ENCODE measurements around the gene MISP.

The MISP gene

DNA sequence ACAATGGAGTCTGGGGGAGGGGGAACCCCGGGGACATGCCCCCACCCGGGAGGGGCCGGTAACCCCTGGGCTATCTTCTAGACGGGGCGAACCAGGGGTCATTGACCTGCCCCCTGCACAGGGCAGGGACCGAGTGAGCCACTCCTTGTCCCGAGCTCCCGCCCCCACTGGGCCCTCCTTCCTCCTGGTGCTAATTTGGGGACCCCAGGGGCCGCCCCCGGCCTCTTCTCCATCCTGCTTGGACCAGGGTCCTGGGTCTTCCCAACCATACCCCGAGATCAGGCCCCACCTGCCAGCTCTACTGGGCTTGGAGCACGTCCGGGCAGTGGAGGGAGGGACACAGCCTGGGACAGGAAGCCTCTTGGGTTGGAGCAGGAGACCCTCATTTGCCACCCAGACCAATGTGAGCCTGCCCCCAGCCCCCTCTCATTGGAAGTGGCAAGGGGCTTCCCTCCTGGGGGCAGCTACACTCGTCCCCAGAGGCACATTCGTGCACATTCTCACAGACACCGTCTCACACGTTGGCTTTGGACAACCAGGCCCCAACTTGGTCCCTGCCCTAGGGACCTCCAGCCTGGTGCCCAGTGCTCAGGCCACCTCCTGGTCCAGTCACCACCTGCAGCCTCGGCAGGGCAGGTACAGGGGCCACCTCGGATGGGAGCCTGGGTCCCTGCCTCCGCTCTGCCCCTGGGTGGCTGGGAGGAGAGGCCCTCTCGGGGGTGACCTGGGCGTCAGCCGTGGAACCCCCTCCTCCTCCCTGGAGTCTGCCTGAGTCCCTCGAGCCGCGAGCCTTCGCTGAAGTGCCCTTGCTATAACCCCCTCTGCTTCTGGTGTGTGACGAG is 3.3 kb upstream of the MISP start:
- FAIRE-seq: no peak

GRCh38 chr19:748274-748598 is 2.7 kb upstream of the MISP start:
- FAIRE-seq: no peak

- FAIRE-seq: no peak
Observed at GRCh38 chr19:749811-750210, 1.1 kb upstream of the MISP start.

- FAIRE-seq: no peak
Observed at GRCh38 chr19:751501-752341, 809 bp downstream of the MISP start.

DNA sequence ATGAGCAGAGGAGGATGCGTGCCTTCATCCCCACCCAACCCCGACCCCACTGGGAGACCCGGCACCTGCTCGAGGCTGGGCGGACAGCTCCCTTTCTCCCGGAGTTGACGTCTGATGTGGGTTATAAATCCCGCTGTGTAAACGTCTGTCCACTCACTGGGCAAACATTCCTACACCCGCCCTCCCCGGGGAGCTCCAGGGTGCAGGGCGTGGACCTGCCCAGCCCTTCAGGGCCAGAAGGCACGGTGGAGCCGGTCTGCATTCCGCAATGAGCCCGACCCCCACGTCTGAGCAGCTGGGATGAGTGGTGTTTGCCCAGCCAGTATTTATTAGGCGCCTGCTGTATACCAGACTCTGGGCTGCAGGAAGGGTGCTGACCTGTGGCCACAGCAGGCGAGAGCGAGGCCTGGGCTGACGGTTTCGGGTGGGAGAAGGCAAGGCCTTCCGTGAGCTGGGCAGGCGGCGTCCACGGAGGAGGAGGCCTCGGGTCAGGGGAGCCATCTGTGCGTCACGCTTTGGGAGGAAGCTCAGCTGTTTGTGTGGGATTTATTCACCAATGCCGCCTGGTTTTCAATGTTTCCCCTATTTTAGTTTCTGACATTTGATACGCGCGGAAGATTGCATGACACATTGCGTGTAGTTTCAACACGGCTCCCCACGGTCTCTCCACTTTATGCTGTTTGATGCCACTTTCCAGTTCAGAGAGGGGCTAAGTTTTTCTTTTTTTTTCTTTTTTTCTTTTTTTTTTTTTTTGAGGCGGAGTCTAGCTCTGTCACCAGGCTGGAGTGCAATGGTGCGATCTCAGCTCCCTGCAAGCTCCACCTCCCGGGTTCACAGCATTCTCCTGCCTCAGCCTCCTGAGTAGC is 2.0 kb downstream of the MISP start:
- no peak for FAIRE-seq

GRCh38 chr19:754530-754929 is 3.6 kb downstream of the MISP start:
- FAIRE-seq: no peak

GRCh38 chr19:755063-755462 is 4.2 kb downstream of the MISP start:
- no peak for FAIRE-seq

- no peak for FAIRE-seq
Observed at GRCh38 chr19:756236-756635, 5.3 kb downstream of the MISP start.

GRCh38 chr19:756821-757688 is 6.1 kb downstream of the MISP start:
- FAIRE-seq: no peak

GRCh38 chr19:757811-758668 is 7.1 kb downstream of the MISP start:
- no peak for FAIRE-seq

GRCh38 chr19:763181-763580 is 12.3 kb downstream of the MISP start:
- FAIRE-seq: no peak

GRCh38 chr19:763869-764268 is 13.0 kb downstream of the MISP start:
- no peak for FAIRE-seq

- no peak for FAIRE-seq
Observed at GRCh38 chr19:764301-764700, 13.4 kb downstream of the MISP start.

- FAIRE-seq: no peak
Observed at GRCh38 chr19:765179-765738, 14.3 kb downstream of the MISP start.

DNA sequence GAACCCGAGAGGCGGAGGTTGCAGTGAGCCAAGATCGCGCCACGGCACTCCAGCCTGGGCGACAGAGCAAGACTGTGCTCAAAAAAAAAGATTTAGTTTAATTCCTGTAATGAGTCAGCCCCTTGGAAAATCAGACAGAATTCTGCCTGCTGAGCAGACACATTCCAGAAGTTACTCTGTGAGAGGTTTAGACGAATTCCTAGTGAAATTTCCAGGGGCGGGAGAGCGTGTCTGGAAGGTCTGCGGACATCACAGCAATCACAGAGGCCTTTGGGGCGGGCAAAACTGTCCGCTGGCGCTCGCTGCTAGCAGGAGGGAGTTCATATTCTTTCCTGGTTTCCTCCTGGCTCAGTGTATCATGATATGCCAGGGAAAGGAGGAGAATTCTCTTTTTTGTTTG is 17.5 kb downstream of the MISP start:
- FAIRE-seq: no peak

- FAIRE-seq: no peak
Observed at GRCh38 chr19:769616-770015, 18.7 kb downstream of the MISP start.

DNA sequence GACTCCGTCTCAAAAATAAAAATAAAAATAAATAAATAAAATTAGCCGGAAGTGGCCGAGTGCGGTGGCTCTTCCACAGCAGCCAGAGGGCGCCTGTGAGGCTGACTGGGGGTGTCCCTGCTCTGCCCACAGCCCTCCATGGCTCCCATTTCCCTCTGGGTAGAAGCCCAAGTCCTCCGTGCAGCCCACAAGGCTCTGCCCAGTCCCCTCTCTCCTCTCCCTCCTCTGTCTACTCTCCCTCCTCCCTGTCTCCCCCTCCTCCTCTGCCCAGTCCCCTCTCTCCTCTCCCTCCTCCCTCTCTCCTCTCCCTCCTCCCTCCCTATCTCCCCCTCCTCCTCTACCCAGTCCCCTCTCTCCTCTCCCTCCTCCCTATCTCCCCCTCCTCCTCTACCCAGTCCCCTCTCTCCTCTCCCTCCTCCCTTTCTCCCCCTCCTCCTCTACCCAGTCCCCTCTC is 20.4 kb downstream of the MISP start:
- no peak for FAIRE-seq

DNA sequence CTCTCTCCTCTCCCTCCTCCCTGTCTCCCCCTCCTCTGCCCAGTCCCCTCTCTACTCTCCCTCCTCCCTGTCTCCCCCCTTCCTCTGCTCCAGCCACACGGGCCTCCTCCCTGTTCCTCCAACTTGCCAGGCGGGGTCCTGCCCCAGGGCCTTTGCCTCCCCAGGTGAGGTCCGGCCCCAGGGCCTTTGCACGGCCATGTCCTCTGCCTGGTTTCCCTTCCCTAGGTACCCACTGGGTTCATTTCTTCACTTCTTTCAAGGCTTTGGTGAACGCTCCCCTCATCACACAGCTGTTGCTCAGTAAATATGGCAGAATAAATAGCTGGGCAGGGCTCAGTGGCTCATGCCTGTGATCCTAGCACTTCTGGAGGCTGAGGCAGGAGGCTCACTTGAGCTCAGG is 21.2 kb downstream of the MISP start:
- FAIRE-seq: no peak

DNA sequence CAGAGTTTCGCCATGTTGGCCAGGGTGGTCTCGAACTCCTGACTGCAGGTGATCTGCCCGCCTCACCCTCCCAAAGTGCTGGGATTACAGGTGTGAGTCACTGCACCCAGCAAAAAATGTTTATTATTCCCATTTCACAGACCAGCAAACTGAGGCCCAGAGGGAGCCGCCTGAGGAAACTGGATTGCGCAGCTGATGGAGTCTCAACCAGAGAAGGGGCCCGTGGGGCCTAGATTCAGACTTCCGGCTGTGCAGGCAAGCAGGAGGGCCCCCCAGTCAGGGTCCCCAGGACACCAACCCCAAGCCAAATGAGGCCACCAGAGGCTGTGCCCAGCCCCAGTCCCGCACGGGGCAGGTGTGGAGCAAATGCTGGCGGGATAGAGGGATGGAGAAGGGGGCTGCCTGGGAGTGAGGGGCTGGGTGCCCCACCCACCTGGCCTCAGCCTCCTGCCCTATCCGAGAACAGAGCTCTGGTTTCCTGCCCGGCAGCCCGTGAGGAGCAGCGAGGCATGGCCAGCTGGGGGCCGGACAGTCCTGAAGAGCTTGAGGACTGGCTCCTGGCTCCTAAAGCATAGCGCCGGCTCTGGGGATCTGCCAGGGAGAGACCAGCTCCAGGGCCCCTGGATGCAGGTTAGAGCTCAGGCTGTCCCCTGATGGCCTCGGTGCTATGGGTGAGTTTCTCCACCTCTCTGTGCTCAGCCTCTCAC is 22.0 kb downstream of the MISP start:
- FAIRE-seq: no peak

DNA sequence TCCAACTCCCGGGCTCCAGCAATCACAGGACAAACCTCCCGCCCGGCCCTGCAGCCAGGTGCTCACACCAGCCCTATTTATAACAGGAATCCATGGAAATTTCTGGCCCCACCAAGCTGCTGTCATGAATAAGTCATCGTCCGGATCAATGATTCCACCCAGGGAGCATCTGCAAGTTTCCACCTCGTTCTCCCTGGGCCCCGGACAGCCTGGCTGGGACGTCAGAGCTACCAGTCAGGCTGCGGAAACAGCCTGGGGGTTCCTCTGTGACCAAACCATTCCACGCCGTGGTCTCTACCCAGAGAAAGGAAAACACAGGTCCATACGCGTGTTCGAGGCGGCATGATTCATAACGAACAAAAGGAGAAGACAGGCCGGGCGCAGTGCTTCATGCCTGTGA is 25.6 kb downstream of the MISP start:
- FAIRE-seq: no peak
